ENCODE data around the gene PREX1.
A peak's percentile ranks its signal among the peaks of the same experiment; 100 is the strongest.
"Not testable (repeated sequence)": the region's sequence is repeated elsewhere in the genome, so short reads cannot be mapped to it uniquely, and the experiment has no call there.

Gene PREX1

DNA sequence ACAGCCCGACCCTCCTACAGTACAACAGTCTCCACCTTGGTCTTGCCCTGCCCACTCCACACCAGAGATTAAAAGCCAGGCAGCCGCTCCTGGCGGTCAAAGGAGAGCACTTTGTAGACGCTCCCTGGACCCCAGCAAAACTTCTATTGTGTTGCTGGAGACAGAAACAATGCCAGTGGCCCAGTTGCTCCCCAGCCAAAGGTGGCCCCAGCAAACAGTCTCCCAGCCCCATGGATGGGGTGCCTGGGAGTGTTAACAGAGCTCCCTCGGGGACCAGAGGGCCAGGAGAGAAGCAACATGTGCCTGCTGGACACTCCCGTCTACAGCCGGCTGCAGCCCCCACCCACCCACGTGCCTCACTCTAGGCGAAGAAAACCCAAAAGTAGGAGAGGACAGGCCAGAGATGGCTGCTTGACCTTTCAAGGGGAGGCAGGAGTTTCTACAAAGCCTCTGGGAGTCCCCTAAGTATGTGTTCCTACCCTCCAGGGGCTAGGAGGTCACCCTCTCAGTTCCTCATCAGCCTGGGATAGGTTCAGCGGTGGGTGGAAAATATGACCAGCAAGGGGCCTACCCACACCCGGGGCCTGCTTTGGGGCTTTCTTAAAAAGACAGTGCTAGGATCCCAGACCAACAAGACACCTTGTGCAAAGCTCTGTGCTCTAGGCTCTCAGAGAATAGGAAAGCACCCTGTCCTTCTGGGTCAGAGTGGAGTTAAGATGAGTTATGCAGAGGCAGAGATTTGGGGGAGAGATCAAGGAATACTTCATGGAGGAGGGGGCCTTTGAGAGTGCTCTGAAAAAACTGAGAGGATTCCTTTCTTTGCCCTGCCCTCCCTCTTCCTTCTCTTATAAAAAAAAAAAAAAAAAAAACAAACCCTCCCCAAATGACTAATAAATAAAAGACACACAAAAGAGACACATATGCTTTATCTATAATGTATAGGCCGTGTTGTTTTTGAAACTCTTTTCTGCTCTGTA lies 19.0 kb upstream of the PREX1 start:
- no peak for DNase-seq (ENCODE audit: low spot score)

DNA sequence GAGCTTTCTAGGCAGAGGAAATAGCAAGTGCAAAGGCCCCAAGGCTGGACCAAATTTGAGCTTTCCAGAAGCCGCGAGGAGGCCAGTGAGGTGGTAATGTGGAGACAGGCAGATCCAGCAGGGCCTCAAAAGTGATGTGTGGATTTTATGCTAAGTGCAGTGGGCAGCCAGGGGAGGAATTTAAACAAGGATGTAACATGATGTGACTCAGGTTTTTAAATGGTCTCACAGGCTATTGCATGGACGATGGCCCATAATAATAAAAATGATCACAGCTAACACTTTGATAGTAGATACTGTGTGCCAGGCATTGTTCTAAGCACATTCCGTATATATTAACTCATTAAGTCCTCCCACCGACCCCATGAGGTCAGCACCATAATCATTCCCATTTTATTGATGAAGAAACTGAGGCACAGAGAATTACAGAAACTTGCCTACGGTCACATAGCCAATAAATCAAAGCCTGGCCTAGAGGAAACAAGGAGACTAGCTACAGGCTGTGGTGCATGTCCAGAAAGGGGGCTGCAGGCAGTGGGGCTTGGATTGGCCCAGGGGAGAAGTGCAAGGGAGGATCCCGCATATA lies 18.0 kb upstream of the PREX1 start:
- DNase-seq (ENCODE audit: low spot score) = no peak

DNA sequence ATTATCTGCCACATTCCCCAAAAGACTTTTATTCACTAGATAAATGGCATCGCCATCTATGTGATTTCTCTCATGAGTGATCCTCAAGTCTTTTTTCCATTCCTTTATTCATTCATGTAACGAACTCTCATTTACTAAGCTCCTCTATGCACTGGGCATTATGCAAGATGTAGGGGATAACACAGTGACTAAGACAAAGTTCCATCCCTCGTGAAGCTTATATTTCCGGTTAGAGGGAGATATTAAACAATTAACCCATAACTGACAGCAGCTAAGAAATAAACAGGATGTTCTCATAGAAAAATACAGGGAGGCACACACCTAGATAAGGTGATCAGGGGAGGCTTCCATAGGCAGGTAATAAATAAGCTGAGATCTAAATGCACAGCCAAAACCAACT lies 17.2 kb upstream of the PREX1 start:
- DNase-seq (ENCODE audit: low spot score) = no peak

DNA sequence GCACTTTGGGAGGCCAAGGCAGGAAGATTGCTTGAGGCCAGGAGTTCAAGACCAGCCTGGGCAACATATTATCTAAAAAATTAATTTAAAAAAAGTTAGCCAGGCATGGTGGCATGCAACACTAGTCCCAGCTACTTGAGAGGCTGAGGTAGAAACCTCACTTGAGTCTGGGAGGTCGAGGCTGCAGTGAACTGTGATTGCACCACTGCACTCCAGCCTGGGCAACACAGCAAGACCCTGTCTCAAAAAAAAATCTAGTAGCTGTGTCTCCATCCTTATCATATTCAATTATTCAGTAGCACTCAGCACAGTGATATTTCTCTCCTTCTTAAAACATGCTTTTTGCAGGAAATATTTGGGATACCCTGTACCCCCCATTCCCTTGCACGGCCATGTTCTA lies 16.1 kb upstream of the PREX1 start:
- DNase-seq (ENCODE audit: low spot score) = not testable (repeated sequence)

DNA sequence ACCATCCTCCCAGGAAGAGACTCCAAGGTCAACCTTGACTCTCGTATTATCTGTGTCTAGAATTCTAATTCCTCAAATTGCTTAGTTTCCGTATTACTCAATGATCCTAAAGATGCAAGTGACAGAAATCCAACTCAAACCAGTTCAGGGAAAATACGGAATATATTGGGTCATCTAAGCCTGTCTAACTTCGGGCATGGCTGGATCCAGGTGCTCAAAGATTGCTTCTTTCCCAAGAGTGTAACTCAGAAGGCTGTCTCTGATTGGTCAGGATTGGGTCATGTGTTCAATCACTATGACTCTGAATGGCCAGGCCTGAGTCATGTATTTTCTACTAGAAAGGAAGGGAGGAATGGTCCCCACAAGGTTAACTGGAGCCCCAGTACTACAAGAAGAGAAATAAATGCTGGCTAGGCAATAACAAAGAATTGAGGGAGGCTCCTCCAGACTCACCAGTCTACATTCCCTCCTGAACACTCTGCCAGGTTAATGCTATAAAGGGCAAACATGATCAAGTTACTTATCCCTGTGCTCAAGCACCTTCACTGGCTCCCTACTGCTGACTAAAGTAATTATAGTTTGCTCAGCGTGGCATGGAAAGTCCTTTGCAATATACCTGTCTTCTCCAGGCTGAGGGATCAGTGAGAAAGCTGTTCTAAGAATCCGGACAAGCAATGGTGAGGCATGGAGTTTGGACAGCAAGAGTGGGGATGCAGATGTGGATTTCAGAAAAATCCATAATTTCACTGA lies 15.4 kb upstream of the PREX1 start:
- DNase-seq (ENCODE audit: low spot score) = peak; percentile 41

DNA sequence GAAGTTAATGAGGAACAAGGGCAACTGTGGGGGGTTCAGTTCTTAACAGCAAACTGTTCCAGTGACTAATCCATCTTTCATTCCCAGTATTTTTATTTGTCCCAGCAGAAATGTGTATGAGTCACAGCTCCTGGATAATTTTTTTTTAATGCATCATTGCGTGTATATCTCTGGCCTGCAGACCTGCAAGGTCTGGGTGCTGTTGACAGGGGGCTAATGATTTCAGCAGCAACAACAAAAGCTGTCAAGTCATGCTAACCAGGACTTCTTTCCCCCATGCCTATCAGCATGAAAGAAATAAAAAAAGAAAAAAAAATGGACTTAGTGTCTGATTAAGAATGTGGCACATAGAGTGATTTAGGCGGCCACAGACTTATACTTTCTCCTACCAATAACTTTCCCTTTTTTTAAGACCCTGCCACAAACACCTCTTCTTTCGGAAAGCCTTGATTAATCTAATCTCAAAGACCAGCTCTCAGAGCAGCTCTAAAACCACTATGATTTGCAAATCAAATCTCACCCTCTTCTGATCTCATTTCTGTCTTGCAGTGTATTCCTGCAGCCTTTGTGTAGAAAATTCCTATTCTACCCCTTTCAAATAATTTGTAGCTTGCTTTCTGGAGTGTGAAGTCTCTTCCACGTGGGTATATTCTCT lies 14.2 kb upstream of the PREX1 start:
- DNase-seq (ENCODE audit: low spot score) = peak; percentile 83

DNA sequence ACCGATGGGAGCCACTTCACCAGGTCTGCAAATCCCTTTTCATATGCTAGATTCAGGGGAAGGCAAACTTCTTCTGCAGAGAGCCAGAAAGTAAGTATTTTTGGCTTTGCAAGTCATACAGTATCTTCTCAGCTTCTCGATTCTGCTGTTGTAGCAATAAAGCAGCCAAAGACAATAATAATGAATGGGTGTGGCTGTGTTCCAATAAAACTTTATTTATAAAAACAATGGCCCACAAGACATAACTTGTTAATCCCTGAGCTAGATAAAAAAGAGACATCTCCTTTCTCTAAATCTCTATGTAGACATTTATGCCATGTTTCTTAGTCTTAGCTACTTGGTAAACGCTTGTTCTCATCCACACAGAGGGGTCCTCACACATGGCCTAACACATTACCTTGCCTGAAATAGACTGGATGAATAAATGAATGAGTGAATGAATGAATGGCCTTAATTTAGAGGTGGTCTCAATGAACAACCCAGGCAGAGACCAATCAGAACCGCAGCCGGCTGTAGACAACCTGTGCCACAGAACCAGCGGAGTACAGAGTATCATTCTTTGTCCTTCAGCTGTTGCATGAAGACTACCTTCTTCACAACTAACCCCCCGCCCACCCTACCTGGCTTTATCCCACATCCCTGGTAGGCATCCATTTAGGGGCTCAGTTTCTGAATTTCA lies 13.5 kb upstream of the PREX1 start:
- DNase-seq (ENCODE audit: low spot score) = no peak

DNA sequence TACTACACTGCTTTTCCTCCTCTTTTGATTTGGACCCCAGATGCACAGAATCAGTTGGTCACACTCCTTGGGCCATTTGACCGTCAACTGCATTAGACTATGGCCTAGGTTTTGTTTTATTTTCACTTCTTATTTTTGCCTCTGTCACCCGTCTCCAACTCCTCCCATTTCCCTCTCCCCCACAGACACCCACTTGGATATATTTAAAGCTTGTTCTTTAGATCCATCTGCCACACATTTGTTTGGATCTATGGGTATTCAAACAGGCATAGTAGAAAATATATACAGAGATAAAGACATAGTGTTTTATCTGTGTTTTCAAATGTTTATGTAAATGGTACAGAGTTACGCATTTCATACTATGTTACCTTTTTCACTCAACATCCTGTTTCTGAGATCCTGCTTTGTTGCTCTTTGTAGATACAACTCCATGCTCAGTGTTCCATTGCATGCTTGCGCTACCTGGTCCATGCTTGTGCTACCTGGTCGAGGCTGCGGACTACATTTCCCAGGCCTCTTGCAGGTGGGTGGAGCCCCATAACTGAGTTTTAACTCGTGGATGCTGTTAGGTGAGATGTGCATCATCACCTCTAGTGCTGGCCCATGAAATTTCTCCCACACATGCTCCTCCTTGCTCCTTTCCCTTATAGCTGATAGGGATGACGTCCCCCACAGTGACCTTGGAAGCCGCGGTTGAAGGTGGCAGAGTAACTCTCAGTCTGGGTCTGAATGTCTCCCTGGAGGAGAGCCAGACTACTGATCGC lies 11.5 kb upstream of the PREX1 start:
- no peak for DNase-seq (ENCODE audit: low spot score)

DNA sequence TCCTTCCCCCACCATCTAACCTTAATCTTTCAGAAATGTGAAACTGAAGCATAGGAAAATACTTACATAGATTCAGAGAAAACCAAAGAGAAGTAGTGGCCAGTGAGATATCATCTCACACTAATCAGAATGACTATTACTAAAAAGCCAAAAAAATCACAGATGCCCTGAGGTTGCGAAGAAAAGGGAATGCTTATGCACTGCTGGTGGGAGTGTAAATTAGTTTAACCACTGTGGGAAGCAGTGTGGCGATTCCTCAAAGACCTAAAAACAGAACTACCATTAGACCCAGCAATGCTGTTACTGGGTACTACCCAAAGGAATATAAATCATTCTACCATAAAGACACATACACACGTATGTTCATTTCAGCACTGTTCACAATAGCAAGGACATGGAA lies 9.2 kb upstream of the PREX1 start:
- no peak for DNase-seq (ENCODE audit: low spot score)

DNA sequence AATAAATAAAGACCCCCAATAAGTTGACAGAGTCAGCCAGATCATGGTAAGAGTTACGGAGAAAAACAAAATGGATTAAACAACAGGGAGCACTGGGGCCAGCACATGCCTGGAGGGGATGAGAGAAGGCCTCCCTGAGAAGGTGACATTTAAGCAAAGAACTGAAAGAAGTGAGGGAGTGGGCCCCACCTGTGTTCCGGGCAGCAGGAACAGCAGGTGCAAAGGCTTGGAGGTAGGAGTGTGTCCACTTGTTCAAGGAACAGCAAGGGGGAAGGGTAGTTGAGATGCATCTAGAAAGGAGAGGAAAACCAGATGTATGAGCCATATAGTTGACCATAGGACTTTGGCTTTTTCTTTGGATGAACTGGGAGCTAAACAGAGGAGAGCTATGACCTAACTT lies 7.6 kb upstream of the PREX1 start:
- no peak for DNase-seq (ENCODE audit: low spot score)

DNA sequence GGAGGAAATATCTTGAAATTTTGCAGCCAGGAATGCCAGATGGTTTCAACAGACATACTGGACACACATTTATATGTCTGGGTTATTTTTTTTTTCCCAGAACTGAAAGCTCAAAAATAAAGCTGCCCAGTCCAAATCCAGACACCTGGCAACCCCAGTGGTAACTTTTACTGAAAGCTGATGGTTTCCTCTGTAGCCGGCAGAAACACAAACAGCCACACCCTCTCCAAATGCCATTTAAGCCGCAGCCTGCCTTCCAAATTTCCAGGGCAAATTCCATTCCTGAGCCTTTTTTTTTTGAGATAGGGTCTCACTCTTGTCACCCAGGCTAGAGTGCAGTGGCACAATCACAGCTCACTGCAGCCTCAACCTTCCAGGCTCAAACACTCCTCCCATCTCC lies 6.5 kb upstream of the PREX1 start:
- no peak for DNase-seq (ENCODE audit: low spot score)

DNA sequence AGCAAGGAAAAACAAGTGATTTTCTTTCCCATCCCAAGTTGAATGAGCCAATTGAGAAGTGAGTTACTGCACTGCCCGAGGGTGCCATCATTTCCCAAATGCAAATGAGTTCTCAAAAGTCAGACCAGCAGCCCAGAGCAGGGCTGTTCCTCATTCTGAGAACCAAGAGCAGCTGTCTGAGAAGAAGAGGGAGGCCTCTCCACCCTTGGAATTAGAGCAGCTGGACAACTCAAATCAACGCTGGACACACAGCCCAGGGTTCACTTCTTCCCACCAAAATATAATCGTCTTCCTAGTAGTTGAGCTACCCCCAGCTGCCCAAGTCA lies 4.6 kb upstream of the PREX1 start:
- no peak for DNase-seq (ENCODE audit: low spot score)

DNA sequence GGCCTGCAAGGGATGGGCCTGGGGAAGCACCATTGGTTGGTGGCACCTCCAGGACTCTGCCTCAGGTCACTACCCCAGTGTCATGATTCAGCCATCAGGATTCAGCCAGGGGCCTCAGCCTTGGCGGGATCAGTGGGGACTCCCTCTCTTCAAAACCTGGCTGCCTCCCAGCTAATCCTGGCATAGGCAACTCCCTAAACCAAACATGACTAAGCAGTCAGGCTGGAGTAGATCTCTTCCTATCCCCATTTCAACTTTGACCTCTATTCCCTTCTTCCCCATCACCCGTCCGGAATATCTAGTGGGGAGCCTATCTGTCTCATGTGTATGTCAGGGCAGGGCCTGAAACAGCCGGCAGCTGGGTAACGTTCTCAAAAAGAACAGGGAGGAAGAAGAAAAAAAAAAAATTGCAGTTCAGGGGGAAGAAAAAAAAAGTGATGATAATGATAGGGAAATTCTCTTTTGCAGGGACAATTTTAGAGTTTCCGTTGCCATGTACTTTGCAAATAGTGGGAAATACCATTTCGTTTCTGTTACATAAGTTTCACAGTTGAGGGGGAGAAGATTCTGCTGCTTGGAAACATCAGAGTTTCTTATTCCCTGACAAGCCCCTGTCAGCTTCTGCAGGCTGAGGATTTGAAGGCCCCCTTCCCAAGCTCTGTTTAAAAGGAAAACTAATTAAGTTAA lies 4.1 kb upstream of the PREX1 start:
- no peak for DNase-seq (ENCODE audit: low spot score)

DNA sequence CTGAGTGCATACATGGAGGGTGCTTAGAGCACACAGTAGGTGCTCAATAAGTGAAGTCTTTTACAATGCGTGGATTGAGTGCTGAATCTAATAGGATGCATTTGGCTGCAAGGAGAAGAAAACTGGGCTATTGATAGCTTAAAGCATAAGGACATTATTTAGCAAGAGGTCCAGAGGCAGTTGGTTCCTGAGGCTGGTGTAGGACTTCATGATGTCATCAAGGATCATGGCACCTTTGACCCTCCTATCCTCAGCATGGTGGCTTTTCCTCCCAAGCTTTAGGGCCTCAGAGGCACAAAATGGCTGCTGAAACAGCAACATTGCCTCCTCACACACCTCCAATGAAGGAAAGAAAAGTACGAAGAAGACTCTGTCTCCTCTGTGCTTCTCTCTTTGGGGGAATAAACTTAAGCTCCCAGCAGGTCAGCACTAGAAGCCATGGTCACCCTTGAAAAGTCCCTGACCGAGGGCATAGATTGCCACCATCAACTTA lies 3.1 kb upstream of the PREX1 start:
- DNase-seq (ENCODE audit: low spot score) = no peak

DNA sequence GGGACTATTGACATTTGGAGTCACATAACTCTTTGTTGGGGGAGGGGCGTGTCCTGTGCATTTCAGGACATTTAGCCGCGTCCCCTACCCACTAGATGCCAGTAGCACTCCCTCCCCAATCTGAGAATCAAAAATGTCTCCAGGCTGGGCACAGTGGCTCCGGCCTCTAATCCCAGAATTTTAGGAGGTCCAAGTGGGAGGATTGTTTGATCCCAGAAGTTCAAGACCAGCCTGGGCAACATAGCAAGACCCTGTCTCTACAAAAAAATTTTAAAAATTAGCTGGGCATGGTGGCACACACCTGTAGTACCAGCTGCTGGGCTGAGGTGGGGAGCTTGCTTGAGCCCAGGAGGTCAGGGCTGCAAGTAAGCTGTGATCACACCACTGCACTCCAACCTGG lies 2.1 kb upstream of the PREX1 start:
- no peak for DNase-seq (ENCODE audit: low spot score)

DNA sequence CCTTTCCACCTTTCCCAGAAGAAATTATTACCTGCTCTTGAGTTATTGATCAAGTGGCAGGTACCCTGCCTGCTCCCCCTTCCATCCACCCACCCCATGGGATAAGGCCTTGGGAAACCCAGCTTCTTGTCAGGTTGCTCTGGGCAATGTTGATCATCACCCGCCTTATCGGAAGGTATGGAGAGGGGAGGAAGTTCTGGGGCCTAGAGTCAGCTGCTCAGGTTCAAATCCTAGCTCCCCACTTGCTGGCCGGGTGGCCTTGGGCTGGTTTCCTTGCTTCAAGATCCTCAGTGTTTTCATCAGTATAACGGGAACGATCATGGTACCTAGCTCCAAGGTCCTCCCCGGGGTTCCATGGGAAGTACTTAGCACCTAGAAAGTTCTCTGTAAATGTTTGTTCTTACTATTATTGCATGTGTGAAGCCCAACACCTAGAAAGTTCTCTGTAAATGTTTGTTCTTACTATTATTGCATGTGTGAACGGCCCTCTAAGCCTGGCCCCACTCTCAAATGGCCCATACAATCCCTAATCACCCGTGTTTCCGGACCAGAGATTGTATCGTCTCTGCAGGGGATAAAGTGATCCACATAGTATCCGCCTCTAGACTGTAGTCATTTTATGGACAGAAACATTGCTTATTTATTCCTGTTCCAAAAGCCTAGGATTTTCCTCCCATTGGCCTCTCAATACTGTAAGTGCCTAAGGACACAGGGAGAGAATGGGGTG lies 1.1 kb upstream of the PREX1 start:
- no peak for DNase-seq (ENCODE audit: low spot score)

DNA sequence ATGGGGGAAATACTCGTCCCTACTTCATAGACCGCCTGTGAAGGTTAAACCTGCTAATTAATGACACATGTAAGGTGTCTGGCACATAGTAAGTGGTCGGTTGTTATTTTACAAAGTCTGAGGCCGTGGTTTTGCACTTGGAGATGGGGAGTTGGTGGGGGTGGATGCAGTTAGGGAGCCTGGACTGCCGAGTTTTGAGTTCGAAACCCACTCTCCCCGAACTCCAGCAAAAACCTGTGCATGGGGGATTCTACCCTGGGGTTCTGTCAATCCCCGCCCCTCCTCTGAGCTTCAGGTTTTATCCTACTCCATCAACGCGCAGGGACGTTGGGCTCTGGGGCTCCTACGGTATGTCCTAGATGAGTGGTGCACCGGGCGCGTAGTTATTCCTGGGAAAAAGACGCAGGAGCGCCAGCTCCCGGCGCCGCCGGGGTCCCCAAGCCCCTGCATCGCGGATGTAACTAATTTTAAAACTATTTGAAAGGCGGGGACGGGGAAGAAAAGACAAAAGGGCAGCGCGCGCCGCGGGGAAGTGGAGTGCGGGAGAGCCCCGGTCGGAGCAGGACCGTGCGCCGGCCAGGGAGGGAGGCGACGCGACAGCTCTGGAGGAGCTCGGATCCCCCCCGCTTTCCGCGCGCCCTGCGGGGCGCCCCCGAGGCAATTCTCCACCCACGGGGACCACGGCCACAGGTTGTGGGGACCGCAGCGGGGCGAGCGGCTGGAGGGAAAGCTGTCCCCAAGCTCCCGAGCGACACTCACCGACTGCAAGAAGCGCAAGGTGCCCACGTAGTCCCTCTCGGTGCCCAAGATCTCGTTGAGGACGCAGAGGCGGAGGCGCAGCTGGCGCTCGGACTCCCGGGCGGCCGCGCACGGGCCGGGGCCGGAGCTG lies 672 bp downstream of the PREX1 start:
- DNase-seq (ENCODE audit: low spot score) = no peak

DNA sequence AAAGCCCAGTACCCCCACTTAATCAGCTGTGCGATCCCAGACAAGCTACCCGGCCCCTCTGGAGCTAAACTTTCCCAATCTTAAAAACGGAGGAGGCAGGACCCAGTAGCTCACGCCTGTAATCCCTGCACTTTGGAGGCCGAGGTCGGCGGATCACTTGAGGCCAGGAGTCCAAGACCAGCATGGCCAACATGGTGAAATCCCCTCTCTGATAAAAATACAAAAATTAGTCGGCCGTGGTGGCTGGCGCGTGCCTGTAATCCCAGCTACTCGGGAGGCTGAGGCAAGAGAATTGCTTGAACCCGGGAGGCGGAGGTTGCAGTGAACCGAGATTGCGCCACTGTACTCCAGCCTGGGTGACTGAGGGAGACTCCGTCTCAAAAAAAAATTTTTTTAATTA lies 1.3 kb downstream of the PREX1 start:
- not testable (repeated sequence) for DNase-seq (ENCODE audit: low spot score)

DNA sequence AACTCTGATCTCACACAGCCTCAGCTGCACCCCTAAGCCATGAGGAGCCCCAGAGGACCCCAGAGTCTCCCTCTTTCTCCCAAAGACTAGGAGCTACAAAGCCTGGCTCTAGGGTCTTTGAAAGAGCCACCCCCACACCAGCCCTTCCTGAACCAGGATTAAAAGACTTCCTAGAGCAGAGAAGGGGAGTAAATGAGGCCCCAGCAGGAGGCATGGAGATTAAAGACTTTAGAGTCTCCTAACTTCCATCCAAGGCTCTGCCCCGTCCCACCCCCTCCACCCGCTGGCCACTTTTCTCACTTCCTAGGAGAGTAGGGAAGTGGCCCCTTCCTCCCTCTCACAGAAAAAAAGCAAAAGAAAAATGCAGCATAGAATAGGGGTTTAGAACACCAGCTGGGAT lies 1.7 kb downstream of the PREX1 start:
- no peak for DNase-seq (ENCODE audit: low spot score)
